AG09319 (cell line): Measurements from ENCODE around the gene ITSN1.
"Not testable (repeated sequence)": the region's sequence is repeated elsewhere in the genome, so short reads cannot be mapped to it uniquely, and the experiment has no call there.

Source experiments
- DNase-seq: peaks from one replicate; pipeline ENCODE4 v3.0.0-alpha.2; 2010; ENCODE audit warnings: low read depth; ENCODE audit errors: extremely low read depth
- TF ChIP-seq, protein P1 (sequence below): IDR thresholded peaks from 2 replicates; pipeline ENCODE4 v1.5.1; 2011; ENCODE audit warnings: low read depth, mild to moderate bottlenecking, inconsistent platforms, low read length, moderate library complexity

ITSN1 gene

DNA sequence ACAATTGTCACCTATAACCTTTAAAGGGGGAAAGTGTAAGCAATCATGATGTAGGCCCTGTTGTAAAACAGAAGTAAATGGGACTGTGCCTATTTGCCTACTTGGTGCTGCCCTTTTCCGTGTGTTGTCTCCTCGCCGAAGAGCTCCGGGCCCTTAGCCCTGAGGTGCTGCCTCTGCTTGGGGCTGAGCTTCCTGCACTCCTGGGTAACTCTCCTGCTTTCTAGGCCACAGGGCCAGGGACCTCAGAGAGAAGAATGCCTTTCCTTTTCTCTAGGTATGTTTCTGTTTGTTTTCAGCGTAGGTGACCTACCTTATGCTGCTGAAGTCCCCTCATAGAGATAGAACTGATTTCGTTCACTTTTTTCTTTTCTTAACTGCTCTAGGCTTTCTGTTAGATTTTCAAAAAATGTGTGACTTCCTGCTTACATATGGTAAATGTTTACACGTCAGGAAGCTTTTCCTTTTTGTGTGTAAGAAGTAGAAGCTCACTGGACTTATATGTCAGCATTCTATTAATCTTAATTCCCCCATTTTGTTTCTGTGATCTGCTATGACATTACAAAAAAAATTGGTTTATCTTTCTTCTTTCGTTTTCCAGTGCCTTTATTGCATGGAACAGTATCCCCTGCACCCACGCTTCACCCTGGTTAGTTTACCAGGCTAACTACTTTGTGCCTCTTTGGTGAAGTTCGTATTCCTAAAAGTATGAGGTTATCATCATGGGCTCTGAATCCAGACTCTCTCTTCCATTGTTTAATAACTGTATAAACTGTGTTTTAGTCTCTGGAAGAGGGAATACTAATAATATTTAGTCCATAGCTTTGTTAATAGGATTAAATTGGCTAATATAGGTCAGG is 61.7 kb downstream of the ITSN1 start:
- TF ChIP-seq, protein P1, sequence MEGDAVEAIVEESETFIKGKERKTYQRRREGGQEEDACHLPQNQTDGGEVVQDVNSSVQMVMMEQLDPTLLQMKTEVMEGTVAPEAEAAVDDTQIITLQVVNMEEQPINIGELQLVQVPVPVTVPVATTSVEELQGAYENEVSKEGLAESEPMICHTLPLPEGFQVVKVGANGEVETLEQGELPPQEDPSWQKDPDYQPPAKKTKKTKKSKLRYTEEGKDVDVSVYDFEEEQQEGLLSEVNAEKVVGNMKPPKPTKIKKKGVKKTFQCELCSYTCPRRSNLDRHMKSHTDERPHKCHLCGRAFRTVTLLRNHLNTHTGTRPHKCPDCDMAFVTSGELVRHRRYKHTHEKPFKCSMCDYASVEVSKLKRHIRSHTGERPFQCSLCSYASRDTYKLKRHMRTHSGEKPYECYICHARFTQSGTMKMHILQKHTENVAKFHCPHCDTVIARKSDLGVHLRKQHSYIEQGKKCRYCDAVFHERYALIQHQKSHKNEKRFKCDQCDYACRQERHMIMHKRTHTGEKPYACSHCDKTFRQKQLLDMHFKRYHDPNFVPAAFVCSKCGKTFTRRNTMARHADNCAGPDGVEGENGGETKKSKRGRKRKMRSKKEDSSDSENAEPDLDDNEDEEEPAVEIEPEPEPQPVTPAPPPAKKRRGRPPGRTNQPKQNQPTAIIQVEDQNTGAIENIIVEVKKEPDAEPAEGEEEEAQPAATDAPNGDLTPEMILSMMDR = no peak
- DNase-seq = no peak

DNA sequence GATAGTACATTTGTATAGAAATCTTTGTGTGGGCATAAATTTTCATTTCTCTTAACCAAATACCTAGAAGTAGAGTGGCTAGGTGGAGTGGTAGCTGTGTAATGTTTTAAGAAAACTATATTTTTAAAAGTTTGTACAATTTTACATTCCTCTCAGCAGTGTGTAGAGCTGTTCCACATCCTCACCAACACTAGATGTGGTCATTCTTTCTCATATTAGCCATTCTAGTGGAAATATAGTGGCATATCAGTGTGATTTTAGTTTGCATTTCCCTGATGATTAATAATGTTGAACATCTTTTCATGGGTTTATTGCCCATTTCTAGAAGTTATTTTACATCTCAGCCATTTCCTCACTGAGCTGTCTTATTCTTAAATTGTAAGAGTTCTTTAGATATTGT is 65.5 kb downstream of the ITSN1 start:
- DNase-seq = no peak
- TF ChIP-seq, protein P1 = no peak

DNA sequence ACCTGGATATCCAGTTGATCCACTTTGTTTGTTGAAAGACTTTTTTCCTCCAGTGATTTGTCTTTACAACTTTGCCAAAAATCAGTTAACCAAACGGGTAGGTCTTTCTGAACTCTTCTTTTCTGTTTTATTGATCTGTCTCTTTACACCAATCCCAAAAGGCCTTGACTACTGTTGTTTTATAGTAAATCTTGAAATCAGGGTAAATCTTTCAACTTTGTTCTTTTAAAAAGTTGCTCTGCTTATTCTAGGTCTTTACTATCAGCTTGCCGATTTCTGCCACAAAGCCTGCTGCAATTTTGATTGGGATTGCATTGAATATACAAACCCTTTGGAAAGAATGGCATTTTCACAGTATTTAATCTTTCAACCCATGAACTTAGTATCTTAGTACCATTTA is 66.6 kb downstream of the ITSN1 start:
- TF ChIP-seq, protein P1 = no peak
- no peak for DNase-seq

DNA sequence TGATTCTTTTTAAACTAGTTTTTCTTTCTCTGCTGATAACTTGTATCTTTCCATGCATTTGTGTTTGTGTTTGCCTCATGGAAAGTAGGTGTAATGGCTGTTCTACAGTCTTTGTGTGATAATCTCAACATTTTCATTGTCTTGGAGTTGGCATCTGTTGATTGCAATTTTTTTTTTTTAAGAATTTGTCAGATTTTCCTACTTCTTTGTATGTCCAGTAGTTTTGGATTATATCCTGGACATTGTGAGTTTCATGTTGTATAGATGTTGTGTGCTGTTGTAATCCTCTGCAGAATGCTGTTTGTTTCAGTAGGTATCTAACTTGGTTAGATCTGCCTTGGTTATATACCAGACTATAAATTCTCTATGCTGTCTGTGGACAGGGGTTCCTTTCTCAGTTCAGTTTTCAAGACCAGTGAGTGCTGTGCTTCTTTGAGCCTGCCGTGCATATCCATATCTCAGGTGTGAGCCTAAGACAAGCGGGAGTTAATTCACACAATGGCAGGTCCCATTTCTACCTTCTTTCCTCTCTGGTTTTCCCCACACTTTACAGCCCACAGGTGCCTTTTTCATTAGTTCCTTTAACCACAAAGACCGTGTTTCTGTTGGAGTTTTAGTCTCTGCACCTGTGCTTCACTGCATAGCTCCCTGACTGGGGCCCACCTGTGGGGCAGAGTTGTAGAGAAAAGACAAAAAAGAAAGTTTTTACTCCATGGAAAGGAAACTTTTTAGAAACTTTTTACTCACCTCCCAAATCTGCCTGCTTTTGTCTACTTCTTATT is 69.9 kb downstream of the ITSN1 start:
- TF ChIP-seq, protein P1 = no peak
- no peak for DNase-seq

DNA sequence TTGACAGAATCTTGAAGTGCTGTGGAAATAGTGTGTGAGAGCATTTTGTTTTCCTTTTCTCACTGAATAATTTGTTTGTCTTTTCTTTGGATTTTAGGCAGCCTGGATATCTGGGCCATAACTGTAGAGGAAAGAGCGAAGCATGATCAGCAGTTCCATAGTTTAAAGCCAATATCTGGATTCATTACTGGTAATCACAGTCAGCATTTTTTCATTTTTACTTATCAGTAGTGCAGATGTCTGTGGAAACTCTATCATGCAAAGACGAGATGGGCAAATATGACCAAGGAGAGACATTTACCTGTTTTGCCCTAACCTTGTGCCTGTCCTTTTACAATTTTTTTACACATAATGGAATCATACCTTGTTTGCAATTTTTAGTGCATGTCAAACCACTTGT is 78.8 kb downstream of the ITSN1 start:
- TF ChIP-seq, protein P1 = no peak
- no peak for DNase-seq

DNA sequence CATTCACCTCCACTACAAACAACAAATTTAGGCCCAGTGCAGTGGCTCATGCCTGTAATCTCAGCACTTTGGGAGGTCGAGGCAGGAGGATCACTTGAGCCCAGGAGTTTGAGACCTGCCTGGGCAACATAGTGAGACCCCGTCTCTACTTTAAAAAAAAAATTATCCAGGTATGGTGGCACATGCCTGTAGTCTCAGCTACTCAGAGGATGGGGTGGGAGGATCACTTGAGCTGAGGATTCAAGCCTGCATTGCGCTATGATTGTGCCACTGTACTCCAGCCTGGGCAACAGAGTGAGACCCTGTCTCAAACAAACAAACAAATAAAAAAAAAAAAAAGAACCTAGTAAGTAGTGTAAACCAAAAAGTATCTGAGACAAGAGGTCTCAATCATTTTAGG is 86.8 kb downstream of the ITSN1 start:
- DNase-seq = not testable (repeated sequence)

DNA sequence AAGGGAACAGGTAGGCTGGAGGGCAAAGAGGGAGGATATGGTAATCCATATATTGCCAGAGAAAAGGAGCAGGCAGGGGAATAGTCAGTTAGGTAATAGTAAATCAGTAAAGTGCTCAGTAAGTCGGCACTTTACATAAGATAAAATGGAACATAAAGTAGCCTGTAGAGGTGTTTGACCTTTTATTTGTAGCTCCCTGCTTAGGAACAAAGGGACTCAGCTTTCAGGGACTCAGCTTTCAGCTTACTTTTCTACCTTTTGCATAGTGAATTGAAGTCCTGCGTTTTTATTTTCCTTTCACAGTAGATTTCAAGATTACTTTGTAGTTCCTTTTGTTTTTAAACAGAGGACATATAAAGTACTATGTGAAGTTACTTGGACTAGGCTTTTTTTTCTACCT is 87.3 kb downstream of the ITSN1 start:
- no peak for DNase-seq
- TF ChIP-seq, protein P1 = no peak
